ENCODE measurements around the gene LHX6. TPM values are rescaled to one million over a fixed set of nuclear protein-coding genes. Genes with fewer than 3 reads are reported as not detected.
A peak's percentile ranks its signal among the peaks of the same experiment; 100 is the strongest.

Gene LHX6
- total RNA-seq, 1 donor from 2014 or later = 5.7 TPM

GRCh38 chr9:122192261-122192875 is 36.4 kb downstream of the LHX6 start:
- DNase-seq (ENCODE audit: low spot score) = no peak

DNA sequence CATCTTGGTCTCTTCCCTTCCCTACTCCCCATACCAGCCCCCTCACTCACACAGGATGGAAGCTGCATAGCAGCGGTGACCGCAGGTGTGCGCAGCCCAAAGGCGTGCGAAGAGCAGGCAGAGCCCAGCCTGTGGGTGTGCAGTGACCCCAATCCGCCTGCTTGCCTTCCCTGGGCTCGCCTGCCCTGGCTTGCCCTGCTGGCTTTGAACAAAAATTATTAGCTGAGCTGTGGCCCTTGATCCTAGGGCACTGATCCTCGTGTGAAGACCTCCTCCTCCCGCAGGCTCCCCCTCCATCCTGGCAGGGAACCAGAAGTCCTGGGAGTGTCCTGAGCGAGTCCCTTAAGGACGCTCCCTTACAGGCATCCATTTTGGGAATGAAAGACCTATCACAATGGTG is 37.2 kb downstream of the LHX6 start:
- peak; percentile 59 for DNase-seq (ENCODE audit: low spot score)

DNA sequence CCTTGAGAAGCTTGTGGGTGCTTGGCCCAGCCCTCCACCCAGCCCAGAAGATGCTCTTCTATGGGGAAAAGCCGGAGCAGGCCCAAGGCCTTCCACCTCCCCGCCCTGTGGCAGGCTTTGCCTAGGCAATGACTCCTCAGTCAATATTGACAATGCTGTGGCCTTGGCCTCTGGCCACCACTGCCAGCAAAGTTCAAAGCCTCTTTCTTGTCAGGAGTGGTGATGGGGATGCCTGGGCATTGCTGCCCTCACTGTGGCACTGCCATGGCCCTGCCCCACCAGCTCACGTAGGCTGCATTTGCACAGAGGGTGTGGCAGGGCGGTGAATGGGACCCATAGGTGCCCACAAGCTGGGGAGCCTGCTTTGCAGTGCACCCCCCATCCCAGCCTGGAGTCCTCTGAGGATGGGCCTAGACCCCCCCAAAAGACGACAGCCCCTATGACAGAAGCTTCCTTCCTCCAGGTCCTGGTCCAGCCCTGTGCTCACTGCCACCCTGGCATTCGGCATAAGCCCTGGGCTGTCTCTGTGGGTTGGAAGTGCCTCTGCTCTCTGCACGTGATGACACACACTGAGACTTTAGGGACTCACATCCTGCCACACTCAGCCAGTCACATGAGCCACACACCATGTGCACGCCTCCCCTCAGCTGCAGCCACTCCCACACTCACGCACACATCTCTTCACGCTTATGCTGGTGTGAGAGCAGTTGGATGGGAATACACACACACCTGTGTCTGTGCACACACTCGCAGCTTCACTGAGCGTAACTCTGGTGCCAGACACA is 38.0 kb downstream of the LHX6 start:
- DNase-seq (ENCODE audit: low spot score) = peak; percentile 63

DNA sequence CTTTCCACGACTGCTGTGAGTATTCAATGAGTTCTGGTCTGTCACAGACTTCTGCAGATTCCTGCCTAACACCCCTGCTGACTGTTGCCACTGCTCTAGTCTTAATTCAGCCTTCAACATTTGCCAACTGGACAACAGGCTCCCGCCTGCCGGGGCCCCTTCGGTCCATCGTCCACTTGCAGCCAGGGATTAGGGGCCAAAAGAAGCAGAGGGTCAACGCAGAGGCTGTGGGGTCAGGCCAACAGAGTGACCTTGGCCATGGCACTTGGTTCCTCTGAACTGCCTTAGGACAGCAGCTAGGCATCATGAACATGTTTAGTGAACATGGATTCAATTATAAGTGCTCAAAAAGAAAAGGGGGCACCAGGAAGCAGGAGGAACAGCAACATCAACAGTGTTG is 40.4 kb downstream of the LHX6 start:
- no peak for DNase-seq (ENCODE audit: low spot score)

DNA sequence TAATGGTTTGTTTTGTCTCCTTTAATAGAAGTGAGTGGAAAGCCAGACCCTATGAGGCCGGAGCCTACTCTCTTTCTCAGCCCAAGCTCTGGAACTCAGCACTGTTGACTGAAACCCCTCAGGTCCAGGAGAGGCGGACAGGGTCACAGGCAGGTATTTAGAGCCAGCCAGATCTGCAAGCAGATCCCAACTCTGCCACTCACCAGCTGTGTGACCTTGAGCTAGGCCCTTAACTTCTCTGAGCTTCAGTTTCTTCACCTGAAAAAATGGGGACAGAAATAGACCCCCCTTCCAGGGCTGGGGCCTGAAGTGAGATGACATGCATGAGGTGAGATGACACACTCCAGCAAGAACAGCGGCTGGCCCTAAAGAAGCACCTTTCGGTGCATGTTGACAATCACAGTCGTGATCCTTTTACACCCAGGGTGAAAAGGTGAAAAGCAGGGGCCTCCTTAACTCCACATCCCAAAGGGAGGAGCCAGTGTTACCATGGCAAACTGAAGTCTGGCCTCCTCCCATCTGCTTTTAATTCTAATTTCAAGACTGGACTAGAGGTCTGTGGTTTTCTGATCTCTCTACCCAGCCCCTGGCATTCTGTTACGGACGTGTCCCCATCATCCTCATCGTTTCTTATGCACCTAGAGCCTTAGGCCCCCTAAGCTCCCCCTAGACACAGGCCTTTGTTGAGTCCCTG is 41.8 kb downstream of the LHX6 start:
- DNase-seq (ENCODE audit: low spot score) = no peak

DNA sequence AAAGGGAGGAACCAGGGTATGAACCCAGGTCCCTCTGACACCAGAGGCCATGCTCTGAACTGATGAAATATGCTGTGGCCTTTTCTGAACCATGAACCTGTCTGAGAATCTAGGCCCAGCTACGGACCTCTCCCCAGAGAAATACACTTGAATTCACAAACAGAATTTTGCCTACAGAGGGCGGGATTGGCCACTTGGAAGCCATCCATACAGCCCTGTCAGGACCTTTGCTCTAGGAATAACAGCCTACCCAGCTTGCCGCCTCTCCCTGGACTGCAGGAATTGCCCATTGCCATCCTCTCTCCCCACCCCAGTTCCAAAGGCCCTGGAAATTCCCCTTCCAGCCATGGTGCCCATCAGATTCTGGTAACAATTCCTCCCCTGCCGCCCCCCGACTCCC is 42.5 kb downstream of the LHX6 start:
- DNase-seq (ENCODE audit: low spot score) = no peak

DNA sequence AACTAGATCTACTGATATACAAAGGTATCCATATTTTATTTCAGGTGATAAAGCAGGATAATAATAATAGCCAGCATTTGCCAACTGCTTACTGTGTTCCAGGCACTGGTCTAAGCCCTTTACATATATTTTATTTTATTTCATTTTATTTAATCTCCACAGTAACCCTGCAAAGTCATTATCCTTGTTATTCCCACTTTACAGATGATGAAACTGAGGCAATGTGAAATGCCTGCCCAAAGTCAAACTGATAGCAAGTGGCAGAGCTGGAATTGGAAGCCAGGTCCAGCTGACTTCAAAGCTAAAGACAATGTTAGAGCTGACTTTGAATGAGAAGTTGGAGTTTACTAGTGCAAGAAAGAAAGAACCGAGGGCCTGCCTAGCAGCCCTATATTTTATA is 44.2 kb downstream of the LHX6 start:
- DNase-seq (ENCODE audit: low spot score) = no peak

DNA sequence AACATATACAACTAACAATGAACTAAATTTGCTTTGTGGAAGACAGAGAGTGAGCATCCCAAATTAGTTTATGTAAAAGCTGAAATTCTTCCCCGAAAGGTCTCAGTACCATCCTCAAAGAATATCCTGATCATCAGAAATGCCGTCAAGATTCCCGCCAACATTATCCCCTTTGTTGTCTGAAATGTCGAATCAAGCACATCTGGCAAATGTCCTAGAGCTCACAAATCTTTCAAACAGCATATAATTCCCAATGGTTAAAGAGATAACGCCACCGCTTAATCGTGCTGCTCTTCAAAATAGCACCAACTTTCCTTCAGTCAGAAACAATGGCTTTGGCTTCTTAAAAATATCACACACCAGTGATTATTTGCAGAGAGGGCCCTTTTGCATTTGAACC is 45.3 kb downstream of the LHX6 start:
- DNase-seq (ENCODE audit: low spot score) = no peak

- no peak for DNase-seq (ENCODE audit: low spot score)
These were observed 48.1 kb downstream of the LHX6 start for GRCh38 chr9:122180633-122181032.

DNA sequence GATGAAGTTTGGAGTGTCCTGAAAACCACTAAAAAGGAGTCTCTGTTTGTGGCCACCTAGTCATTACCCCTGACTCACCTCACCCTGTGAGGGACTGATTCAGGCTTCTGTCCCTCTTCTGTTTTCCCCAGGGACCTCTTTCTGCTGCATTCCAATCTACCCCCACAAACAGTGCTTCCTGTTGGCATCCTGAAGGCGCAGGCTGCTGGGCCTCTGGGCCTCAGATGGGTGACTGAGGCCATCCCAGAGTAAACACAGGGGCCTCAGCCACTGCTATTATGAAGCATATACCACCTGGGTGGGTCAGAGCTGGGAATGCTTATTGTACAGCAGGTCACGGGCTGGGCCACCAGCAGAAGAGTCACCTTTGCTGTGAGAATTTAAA is 49.1 kb downstream of the LHX6 start:
- DNase-seq (ENCODE audit: low spot score) = no peak

GRCh38 chr9:122179054-122179689 is 49.6 kb downstream of the LHX6 start:
- DNase-seq (ENCODE audit: low spot score) = no peak

GRCh38 chr9:122176916-122177315 is 51.8 kb downstream of the LHX6 start:
- DNase-seq (ENCODE audit: low spot score) = no peak

DNA sequence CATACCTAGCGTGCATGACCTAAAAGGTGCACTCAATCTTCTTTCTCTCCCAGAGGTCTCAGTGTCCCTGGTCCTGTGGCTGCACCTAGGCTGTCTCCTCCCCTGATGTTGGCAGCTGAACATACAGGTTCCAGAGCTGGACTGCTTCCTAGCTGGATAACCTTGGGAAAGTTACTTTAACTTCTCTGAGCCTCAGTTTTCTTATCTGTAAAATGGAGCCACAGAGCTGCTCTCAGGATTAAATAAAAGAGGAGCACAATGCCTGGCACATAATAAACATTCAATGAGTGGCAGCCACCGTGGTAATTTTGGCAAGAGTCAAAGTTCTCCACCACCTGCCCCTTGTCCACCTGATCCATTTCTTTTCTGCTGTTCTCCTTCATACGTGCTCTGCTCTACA is 55.1 kb downstream of the LHX6 start:
- no peak for DNase-seq (ENCODE audit: low spot score)

DNA sequence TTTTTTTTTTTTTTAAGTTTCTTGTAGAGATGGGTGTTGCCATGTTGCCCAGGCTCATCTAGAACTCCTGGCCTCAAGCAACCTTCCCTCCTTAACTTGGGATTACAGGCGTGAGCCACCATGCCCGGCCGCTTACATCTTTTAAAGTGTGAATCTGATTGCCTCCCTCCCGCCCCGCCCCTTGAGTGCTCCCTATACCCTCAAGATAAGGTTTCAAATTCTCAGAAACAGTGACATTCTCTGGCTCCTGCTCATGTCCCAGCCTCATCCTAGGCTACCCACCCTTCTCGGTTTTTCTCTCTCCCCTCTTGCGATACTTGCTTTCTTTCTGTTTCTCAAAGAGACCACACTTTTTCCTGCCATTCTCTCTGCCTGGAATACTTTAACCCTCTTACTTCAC is 56.6 kb downstream of the LHX6 start:
- no peak for DNase-seq (ENCODE audit: low spot score)

- DNase-seq (ENCODE audit: low spot score) = no peak
These were observed 60.4 kb downstream of the LHX6 start for GRCh38 chr9:122168356-122168755.

- peak; percentile 51 for DNase-seq (ENCODE audit: low spot score)
These were observed 64.5 kb downstream of the LHX6 start for GRCh38 chr9:122164286-122164685.

DNA sequence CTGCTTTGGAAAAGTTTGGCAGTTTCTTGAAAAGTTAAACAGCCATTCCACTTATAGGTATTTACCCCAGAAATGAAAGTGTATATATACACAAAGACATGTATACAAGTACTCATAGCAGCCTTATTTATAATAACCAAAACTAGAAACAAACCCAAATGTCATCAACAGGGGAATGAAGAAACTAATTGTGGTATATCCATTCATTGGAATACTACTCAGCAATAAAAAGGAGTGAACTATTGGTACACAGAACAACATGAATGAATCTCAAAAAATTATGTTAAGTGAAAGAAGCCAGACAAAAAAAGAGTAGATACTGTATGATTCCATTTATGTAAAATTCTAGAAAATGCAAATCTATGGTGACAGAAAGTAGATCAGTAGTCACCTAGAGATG is 66.3 kb downstream of the LHX6 start:
- DNase-seq (ENCODE audit: low spot score) = no peak

DNA sequence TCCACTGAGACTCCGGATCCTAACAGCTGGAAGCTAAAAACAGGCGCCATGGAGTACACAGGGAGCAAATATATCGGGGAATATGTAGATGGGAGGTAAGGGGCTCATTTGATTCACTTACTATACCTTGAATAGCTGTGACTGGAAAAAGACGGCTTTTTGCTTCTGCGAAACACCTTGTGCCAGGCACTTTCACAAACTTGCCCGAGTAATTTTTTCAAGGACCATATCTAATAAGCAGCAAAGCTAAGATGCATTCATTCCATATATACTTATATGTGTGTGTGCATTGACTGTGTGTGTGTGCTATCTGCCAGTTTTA is 68.9 kb downstream of the LHX6 start:
- no peak for DNase-seq (ENCODE audit: low spot score)

GRCh38 chr9:122159026-122159924 is 69.5 kb downstream of the LHX6 start, which contains the start of the genes MORN5 and NDUFA8:
Gene MORN5 (plus strand): TSS chr9:122159908. CDS start chr9:122159973, 65 bp downstream.
Gene NDUFA8 (minus strand): TSS chr9:122159779. CDS start chr9:122159677, 102 bp downstream.
- DNase-seq (ENCODE audit: low spot score) = peak; percentile 96

- no peak for DNase-seq (ENCODE audit: low spot score)
These were observed 70.6 kb downstream of the LHX6 start for GRCh38 chr9:122158202-122158601.

DNA sequence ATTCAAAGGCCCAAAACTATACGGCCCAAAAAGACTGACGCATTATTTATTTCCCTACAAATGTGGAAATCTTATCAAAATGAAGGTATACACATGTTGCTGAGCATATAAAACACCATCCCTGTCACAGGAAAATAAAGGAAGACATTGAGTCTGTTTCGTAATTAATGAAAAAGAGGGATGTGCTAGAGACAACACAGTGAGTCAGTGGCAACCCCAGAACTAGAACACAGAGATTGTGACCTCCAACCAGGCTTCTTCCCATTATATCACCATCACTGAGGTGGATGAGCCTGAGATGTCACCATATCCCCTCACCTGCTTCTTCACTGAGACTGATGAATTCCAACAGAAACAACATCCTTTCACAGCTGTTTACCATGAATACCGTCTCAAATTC is 73.0 kb downstream of the LHX6 start:
- no peak for DNase-seq (ENCODE audit: low spot score)
